Transverse colon (tissue), 4 donors: ENCODE results near the gene KRT28. TPM values are rescaled to one million over a fixed set of nuclear protein-coding genes. Genes with fewer than 3 reads are reported as not detected.

Experiments
- DNase-seq: peaks from one replicate; pipeline ENCODE4 v3.0.0-alpha.2; 2019
- H3K27ac ChIP-seq, 4 donors: fragments of 200-600 bp; sonication (generic); 2 replicates each; pipeline ENCODE4 v1.5.1; 2016 to 2018; ENCODE audit warnings: inconsistent platforms in 4 of 4
- H3K27me3 ChIP-seq: fragments of 200-600 bp; sonication (generic); 2 replicates; pipeline ENCODE4 v1.5.1; 2017; ENCODE audit warnings: inconsistent platforms
- H3K36me3 ChIP-seq, 4 donors: fragments of 200-600 bp; sonication (generic); 2 replicates each; pipeline ENCODE4 v1.5.1; 2017 to 2019; ENCODE audit warnings: inconsistent platforms in 4 of 4
- H3K4me1 ChIP-seq, 4 donors: fragments of 200-600 bp; sonication (generic); 2 replicates each; pipeline ENCODE4 v1.5.1; 2017 to 2020; ENCODE audit warnings: inconsistent platforms in 4 of 4
- H3K4me3 ChIP-seq, 4 donors: fragments of 200-600 bp; sonication (generic); 1 replicate in 1 of 4; 2 replicates in 3 of 4; pipeline versions ENCODE4 v1.5.1 to v1.6.1; 2017 to 2019; ENCODE audit warnings: inconsistent platforms in 4 of 4
- H3K9me3 ChIP-seq, 2 donors: fragments of 200-600 bp; sonication (generic); 2 replicates each; pipeline ENCODE4 v1.5.1; 2017 to 2019; ENCODE audit warnings: inconsistent platforms in 2 of 2
- EP300 ChIP-seq: sonication (generic); formaldehyde crosslinking; IDR thresholded peaks from one replicate; pipeline ENCODE4 v1.6.1; 2017; ENCODE audit warnings: antibody characterized with exemption, low read depth
- POLR2A ChIP-seq: fragments of 450-650 bp; IDR thresholded peaks from one replicate; pipeline ENCODE4 v1.6.1; 2016; ENCODE audit warnings: antibody characterized with exemption, mild to moderate bottlenecking, moderate library complexity
- POLR2AphosphoS5 ChIP-seq, 3 donors: sonication (generic); formaldehyde crosslinking; IDR thresholded peaks; one replicate each; pipeline ENCODE4 v1.6.1; 2016; ENCODE audit warnings: antibody characterized with exemption in 3 of 3
- WGBS, 2 donors: methylation state at CpG; one replicate each; pipeline ENCODE4 v1.1.5; 2018; ENCODE audit warnings: low coverage in 1 of 2; 5-methylcytosine and 5-hydroxymethylcytosine counted together
- in situ Hi-C, 4 donors: fragments of 200-750 bp; cut with MboI; loops; one replicate each; pipeline versions ENCODE4 v1.15.0 to v1.15.1; 2017; ENCODE audit warnings: low sequenced_read_pairs in 3 of 4, low pct_ligation_motif_present in 1 of 4, low pct_unique_long_range_greater_than_20kb in 1 of 4
- intact Hi-C: fragments of 100-400 bp; cut with DNase I; formaldehyde crosslinking; loops from one replicate; pipeline ENCODE4 v1.15.1; 2023; ENCODE audit warnings: low total_unique reads
- total RNA-seq, 4 donors: library from RNA; depleted of rRNA; stranded (reverse); fragments of >200 nt; gene quantifications; one replicate each; pipeline ENCODE4 v1.1.0, GENCODE V29; 2016
- TF ChIP-seq, protein P1 (sequence below), 5 experiments: fragments of 200-600 bp in 3 of 5; fragments of 450-650 bp in 2 of 5; sonication (generic) in 3 of 5; IDR thresholded peaks; 1 replicate in 2 of 5; 2 replicates in 3 of 5; pipeline ENCODE4 v1.5.1; 2016 to 2017; ENCODE audit warnings: antibody characterized with exemption in 5 of 5, inconsistent platforms in 3 of 5, mild to moderate bottlenecking in 2 of 5, moderate library complexity in 1 of 5

KRT28 gene
- total RNA-seq = not detected

DNA sequence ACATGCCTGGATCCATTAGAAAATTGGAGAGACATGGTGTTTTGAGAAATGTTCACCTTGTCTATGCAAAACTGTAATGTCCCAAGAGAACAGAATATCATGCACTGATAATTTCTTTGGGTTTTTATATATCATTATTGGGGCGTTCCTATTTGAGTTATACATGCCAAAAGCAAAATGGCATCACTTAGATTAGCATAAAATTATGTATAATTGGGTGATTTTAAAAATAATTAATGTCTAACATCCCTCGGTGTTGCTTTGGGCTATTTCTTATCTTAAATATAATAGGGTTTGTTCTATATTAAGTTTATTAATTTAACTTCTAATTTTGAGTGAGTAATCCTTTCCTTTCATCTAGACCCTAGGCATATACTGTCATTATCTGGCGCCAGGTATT, at the start of gene KRT28:
KRT28 (minus strand) TSS at position 101 of the 400 bp plus-strand sequence; CDS start at position 35, 66 bp downstream.
- Histone ChIP-seq H3K9me3 (no peaks in the 10 kb centered on the region), H3K4me1 (peaks cover 0 to 5% (median 1%) of the 10 kb centered on the region in 4 donors), H3K36me3 (no peaks in the 10 kb centered on the region), H3K27me3 (peaks cover 78% of the 10 kb centered on the region), H3K4me3 (no peak within 1 kb of the TSS), H3K27ac (no peak within 1 kb of the TSS)
- 78 to 83% methylated on average over 3 of the region's 3 CpGs for WGBS, 2 donors
- TF ChIP-seq POLR2A (no peak), EP300 (no peak), POLR2AphosphoS5 (IDR thresholded peaks at IDR 0.05) (no peak)
- TF ChIP-seq, protein P1, sequence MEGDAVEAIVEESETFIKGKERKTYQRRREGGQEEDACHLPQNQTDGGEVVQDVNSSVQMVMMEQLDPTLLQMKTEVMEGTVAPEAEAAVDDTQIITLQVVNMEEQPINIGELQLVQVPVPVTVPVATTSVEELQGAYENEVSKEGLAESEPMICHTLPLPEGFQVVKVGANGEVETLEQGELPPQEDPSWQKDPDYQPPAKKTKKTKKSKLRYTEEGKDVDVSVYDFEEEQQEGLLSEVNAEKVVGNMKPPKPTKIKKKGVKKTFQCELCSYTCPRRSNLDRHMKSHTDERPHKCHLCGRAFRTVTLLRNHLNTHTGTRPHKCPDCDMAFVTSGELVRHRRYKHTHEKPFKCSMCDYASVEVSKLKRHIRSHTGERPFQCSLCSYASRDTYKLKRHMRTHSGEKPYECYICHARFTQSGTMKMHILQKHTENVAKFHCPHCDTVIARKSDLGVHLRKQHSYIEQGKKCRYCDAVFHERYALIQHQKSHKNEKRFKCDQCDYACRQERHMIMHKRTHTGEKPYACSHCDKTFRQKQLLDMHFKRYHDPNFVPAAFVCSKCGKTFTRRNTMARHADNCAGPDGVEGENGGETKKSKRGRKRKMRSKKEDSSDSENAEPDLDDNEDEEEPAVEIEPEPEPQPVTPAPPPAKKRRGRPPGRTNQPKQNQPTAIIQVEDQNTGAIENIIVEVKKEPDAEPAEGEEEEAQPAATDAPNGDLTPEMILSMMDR (IDR thresholded peaks at IDR 0.05) = no peak
- intact Hi-C loops = loop anchor here (10.0 kb wide), 1 partner anchor 865 kb away; no protein-coding TSS in a partner anchor
- no peak for DNase-seq
- in situ Hi-C loops = loop anchor here (10.0 to 25.0 kb wide), 5 partner anchors 185 to 865 kb away; no protein-coding TSS in a partner anchor

GRCh38 chr17:40848583-40849235, 49.0 kb upstream of the KRT28 start:
- 81% methylated on average over 1 of the region's 1 CpG; no CpG with 5 or more reads in 1 of the 2 donors for WGBS, 2 donors
- intact Hi-C loops = no loop called here
- TF ChIP-seq POLR2A = no peak
- TF ChIP-seq, protein P1 (IDR thresholded peaks at IDR 0.05) = no peak
- TF ChIP-seq POLR2AphosphoS5 (IDR thresholded peaks at IDR 0.05) = no peak
- no peak for TF ChIP-seq EP300

GRCh38 chr17:40846515-40847144, 46.9 kb upstream of the KRT28 start:
- TF ChIP-seq POLR2AphosphoS5 (IDR thresholded peaks at IDR 0.05) = no peak
- TF ChIP-seq, protein P1 (IDR thresholded peaks at IDR 0.05) = no peak
- TF ChIP-seq EP300 = no peak
- TF ChIP-seq POLR2A = no peak
- Histone ChIP-seq H3K4me1 (no peaks in the 10 kb centered on the region), H3K27me3 (peaks cover 36% of the 10 kb centered on the region), H3K9me3 (no peaks in the 10 kb centered on the region), H3K27ac (no peak overlapping the region), H3K36me3 (no peaks in the 10 kb centered on the region), H3K4me3 (no peak overlapping the region)
- in situ Hi-C loops (no loop called here), intact Hi-C loops (no loop called here)
- DNase-seq = no peak
- 67 to 91% methylated on average over 1 of the region's 1 CpG for WGBS, 2 donors

More at GRCh38 chr17:40848583-40849235, 49.0 kb upstream of the KRT28 start:
- H3K4me3 ChIP-seq = no peak overlapping the region
- H3K4me1 ChIP-seq = peaks cover 0 to 6% (median 3%) of the 10 kb centered on the region in 4 donors
- H3K27ac ChIP-seq = no peak overlapping the region
- no peaks in the 10 kb centered on the region for H3K9me3 ChIP-seq
- no peaks in the 10 kb centered on the region for H3K36me3 ChIP-seq
- in situ Hi-C loops = no loop called here
- DNase-seq = no peak
- H3K27me3 ChIP-seq = peaks cover 25% of the 10 kb centered on the region

GRCh38 chr17:40844671-40845107, 44.9 kb upstream of the KRT28 start:
- intact Hi-C loops = no loop called here
- 56 to 80% methylated on average over 4 of the region's 4 CpGs for WGBS, 2 donors

More at GRCh38 chr17:40844671-40845107, 44.9 kb upstream of the KRT28 start:
- no peak for DNase-seq
- Histone ChIP-seq H3K27ac (no peak overlapping the region), H3K4me1 (no peaks in the 10 kb centered on the region), H3K4me3 (no peak overlapping the region), H3K36me3 (no peaks in the 10 kb centered on the region), H3K9me3 (no peaks in the 10 kb centered on the region), H3K27me3 (peaks cover 30% of the 10 kb centered on the region)
- in situ Hi-C loops = no loop called here
- TF ChIP-seq POLR2AphosphoS5 (IDR thresholded peaks at IDR 0.05) (no peak), EP300 (no peak), POLR2A (no peak)
- TF ChIP-seq, protein P1 (IDR thresholded peaks at IDR 0.05) = no peak
